ENCODE data around the gene ANO4. TPM values are rescaled to one million over a fixed set of nuclear protein-coding genes. Genes with fewer than 3 reads are reported as not detected.

ANO4 gene
- total RNA-seq, 4 donors from 2014 or later, result 0.10 TPM; not detected in 3

DNA sequence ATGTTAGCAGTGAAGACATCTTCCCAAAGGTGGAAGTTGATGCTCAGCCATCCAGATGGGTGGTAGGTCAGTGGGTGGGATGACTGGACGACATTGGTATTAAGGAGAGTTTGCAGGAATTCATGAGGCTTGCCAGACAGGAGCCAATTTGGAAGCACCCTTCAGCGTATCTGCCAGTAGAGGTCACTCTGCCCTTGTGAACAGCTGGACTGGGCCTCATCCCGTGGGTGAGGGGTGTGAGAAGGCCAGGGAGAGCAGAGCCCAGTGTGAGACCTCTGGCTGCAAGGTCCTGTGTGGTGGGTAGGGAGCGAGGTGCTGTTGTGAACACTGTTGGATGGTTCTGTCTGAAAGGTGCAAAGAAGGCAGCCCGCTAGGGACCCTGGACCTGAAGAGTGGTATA, 377.7 kb downstream of the ANO4 start:
- ATAC-seq (no peak), DNase-seq (no peak)
- H3K4me3 ChIP-seq, result no peak overlapping the region
- no peaks in the 10 kb centered on the region for H3K4me1 ChIP-seq
- H3K36me3 ChIP-seq, result no peaks in the 10 kb centered on the region
- peaks cover 0 to 4% (median 0%) of the 10 kb centered on the region in 3 donors for H3K9me3 ChIP-seq
- intact Hi-C loops (cut with DNase I; ENCODE audit: low total_unique reads) (no loop called here), in situ Hi-C loops (cut with MboI; ENCODE audit: low sequenced_read_pairs in 4 of 4) (no loop called here)
- no peak overlapping the region for H3K27ac ChIP-seq
- TF ChIP-seq CTCF (IDR thresholded peaks at IDR 0.05 in 4 of 5, conservative IDR thresholded peaks at IDR 0.05 in 1 of 5), result no peak
- no peak for TF ChIP-seq POLR2A (IDR thresholded peaks at IDR 0.05)
- H3K27me3 ChIP-seq, result no peaks in the 10 kb centered on the region

- no peak for DNase-seq
- TF ChIP-seq POLR2A (IDR thresholded peaks at IDR 0.05), result no peak
- TF ChIP-seq CTCF (IDR thresholded peaks at IDR 0.05 in 4 of 5, conservative IDR thresholded peaks at IDR 0.05 in 1 of 5), result no peak
- in situ Hi-C loops (cut with MboI; ENCODE audit: low sequenced_read_pairs in 4 of 4), result no loop called here
- intact Hi-C loops (cut with DNase I; ENCODE audit: low total_unique reads), result no loop called here
- Histone ChIP-seq H3K36me3 (no peaks in the 10 kb centered on the region), H3K9me3 (peaks cover 0 to 4% (median 0%) of the 10 kb centered on the region in 3 donors), H3K27me3 (no peaks in the 10 kb centered on the region), H3K27ac (no peak overlapping the region), H3K4me1 (no peaks in the 10 kb centered on the region), H3K4me3 (no peak overlapping the region)
- no peak for ATAC-seq
These were observed 378.7 kb downstream of the ANO4 start for GRCh38 chr12:101173197-101173749.

DNA sequence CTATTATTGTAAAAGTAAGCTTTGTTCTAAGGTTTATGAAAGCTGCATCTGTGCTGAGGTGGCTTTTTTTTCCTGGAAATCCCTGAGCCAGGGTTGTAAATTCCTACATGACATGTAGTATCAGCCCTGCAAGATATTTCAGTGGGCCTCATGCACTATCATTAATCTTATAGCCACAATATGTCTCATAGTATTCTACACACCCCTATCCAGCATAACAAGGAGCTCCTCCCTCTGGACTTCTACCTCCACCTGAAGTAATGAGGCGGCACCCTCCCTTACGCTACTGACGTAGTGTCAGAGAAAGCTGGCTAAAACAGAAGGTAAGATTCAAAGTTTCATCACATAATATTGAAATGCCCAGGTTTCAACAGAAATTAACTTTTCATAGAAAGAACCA, 380.0 kb downstream of the ANO4 start:
- H3K36me3 ChIP-seq, result no peaks in the 10 kb centered on the region
- TF ChIP-seq POLR2A (IDR thresholded peaks at IDR 0.05) (no peak), CTCF (IDR thresholded peaks at IDR 0.05 in 4 of 5, conservative IDR thresholded peaks at IDR 0.05 in 1 of 5) (no peak)
- no peaks in the 10 kb centered on the region for H3K4me1 ChIP-seq
- H3K9me3 ChIP-seq, result peaks cover 0 to 4% (median 0%) of the 10 kb centered on the region in 3 donors
- in situ Hi-C loops (cut with MboI; ENCODE audit: low sequenced_read_pairs in 4 of 4), result no loop called here
- H3K4me3 ChIP-seq, result no peak overlapping the region
- intact Hi-C loops (cut with DNase I; ENCODE audit: low total_unique reads), result no loop called here
- H3K27ac ChIP-seq, result no peak overlapping the region
- DNase-seq (no peak), ATAC-seq (no peak)
- no peaks in the 10 kb centered on the region for H3K27me3 ChIP-seq

Other genes with a start within 250 kb of the ANO4 start
- gene GAS2L3, start 221.1 kb upstream of the ANO4 start, total RNA-seq, result 1 to 10 TPM in 1 of 4 donors, under 1 TPM in 3; 0.12 to 3.8 (median 0.51) TPM

Measured in gastrocnemius medialis (tissue), 4 donors.